Measurements from ENCODE around the gene ZNF213. TPM values are rescaled to one million over a fixed set of nuclear protein-coding genes. Genes with fewer than 3 reads are reported as not detected.
"Not testable (repeated sequence)": the region's sequence is repeated elsewhere in the genome, so short reads cannot be mapped to it uniquely, and the experiment has no call there.

ZNF213 gene
- total RNA-seq, 1 donor from 2014 or later, result 18.4 TPM

DNA sequence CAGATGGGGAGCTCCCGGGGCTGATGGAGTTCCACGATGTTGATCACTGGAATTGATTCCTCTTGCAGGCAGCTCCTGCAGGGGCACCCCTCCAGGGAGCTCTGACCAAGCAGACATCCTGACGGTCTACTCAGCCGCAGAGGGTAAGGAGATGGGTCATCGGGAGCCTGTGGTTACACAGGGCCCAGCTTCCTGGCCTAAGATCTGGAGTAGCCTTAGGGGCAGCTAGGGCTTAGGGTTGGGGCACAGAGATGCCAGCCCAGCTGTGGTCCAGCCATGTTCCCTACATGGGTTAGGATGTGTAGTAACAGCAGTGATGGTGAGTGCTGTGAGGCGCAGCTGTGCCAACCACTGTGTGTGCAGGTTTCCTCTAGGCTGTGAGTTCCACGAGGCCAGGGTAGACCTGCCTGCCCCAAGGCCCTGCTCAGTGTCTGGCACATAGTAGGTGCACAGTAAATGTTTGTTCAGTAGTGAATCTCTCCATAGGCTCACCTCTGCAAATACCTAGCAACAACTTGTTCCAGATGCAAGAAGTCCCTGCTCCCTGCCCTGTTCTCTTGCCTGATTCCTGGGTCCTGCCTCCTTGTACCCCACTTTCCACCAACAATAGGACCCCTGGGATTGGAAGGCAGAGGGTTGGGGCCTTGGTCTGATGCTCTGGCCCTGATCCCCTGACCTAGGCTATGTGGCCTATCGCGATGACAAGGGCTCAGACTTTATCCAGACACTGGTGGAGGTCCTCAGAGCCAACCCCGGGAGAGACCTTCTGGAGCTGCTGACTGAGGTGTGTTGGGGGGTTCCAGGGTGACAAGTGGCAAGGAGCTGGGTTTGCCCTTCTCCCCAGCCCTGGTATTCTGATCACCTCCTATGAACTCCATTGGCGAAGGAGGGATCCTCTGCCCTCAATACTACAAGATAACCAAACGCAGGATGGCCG, 13.7 kb downstream of the ZNF213 start:
- DNase-seq (ENCODE audit: low spot score), result no peak

GRCh38 chr16:3149193-3149530, 14.3 kb downstream of the ZNF213 start:
- no peak for DNase-seq (ENCODE audit: low spot score)

DNA sequence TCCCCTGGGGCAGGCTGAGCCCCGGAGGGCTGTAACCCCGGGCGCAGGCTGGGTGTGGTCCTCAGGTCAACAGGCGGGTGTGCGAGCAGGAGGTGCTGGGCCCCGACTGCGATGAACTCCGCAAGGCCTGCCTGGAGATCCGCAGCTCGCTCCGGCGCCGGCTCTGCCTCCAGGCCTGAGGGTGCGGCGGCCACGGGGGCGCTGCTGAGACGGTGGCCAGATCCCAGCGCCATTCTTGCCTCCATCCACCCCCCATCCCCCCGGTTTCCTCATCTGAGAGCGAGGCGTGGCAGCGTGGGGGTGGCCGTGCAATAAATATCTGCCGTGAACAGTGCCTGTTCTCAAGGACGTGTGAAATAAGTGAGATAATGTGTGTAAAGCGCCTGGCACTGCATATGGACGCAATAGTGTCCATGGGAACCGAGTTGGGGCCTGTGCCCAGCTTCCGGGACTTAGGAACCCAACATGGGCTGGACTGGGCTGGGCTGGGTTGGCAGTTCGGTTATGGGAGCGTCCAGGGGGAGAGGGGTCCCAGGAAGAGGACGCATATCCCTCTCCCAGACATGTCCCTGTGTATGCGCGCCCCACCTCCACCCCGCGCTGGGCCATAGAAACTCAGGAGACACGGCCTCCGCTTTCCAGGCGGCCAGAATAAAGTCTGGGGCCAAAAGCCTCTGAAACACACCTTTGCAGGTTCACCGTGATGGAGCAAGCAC, 15.0 kb downstream of the ZNF213 start:
- DNase-seq (ENCODE audit: low spot score), result peak; percentile 66

DNA sequence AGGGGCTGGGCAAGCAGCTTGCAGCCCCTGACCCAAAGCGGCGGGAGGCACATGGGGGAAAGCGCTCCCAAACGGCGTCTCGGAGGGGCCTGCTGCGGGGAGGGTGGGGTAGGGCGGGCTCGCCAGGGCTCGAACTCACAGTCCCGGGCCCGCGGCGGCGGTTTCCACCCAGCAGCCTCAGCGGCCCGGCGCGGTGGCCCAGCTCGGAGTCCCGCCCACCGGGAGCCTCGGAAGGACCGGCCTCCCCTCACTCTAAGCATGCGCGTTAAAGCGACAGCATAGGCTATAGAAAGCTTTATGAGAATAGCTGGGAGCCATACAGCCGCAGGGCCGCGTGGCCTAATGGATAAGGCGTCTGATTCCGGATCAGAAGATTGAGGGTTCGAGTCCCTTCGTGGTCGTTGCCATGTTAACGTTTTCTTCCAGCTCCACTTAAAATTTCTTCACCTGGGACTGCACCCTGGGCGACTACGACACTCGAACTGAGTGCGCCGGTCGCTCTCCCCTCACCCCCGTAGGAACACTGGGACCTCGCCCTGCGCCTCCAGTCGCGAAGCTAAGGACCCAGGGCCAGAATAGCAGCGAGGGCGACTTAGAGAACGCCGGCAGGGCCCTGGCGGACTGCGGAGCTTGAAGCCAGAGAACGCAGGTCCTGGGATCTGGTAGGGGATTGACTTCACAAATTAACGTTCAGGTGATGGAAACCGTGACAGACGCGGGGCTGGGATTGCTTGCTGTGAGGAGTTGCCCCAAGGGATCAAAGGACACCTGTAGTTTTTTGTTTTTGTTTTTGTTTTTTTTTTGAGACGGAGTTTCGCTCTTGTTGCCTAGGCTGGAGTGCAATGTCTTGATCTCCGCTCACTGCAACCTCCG, 15.8 kb downstream of the ZNF213 start:
- DNase-seq (ENCODE audit: low spot score), result peak; percentile 97

GRCh38 chr16:3152027-3152276, 17.1 kb downstream of the ZNF213 start:
- no peak for DNase-seq (ENCODE audit: low spot score)

DNA sequence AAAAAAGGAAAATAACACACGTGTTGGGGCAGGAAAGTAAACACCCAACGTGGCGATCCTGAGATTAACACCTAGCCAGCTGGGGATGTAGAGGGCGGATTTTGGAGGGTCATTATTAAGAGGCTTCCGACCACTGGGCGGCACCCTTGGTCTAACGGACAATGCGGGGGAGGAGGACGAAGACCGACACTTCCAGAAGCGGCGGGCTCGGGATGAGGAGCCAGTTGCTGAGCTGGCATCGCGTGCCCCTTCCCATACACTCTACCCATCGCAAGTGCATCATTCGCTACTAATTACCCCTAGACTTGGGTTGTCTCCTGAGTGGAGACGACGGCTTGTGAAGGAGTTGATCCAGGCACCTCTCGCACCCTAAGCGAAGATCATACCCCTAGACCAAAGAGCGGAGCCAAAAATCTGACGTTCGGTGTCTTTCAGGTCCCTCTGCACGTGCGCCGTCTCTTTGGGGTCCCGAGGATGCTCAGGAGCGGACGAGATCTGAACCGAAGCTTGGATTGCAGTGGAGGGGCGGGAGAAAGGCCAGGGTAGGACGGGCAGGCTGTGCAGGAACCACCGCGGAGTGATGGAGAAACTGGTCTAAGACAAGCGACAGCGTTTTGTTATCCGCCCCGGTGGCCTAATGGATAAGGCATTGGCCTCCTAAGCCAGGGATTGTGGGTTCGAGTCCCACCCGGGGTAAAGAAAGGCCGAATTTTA, 17.6 kb downstream of the ZNF213 start:
- peak; percentile 93 for DNase-seq (ENCODE audit: low spot score)

GRCh38 chr16:3152991-3153368, 18.2 kb downstream of the ZNF213 start:
- DNase-seq (ENCODE audit: low spot score), result no peak

DNA sequence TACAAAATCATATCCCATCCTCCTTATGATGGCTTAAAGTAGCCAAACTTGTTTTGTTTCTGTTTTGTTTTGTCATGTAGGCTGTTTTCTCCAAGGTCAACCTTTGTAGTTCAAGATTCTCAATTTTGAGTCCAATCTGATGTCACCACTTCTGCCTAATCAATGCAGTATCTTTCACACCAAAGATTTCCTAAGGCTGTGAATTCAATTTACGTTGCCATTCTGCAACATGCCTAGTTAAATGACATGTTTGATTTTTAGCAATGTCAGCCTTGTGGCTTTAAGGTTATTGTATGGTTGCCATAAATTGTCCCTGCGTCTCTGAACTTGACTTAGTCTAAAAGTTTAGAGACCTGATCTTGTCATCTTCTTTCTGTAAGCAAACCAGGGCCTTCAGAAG, 20.4 kb downstream of the ZNF213 start:
- no peak for DNase-seq (ENCODE audit: low spot score)

- no peak for DNase-seq (ENCODE audit: low spot score)
Observed at GRCh38 chr16:3155972-3156371, 21.1 kb downstream of the ZNF213 start.

DNA sequence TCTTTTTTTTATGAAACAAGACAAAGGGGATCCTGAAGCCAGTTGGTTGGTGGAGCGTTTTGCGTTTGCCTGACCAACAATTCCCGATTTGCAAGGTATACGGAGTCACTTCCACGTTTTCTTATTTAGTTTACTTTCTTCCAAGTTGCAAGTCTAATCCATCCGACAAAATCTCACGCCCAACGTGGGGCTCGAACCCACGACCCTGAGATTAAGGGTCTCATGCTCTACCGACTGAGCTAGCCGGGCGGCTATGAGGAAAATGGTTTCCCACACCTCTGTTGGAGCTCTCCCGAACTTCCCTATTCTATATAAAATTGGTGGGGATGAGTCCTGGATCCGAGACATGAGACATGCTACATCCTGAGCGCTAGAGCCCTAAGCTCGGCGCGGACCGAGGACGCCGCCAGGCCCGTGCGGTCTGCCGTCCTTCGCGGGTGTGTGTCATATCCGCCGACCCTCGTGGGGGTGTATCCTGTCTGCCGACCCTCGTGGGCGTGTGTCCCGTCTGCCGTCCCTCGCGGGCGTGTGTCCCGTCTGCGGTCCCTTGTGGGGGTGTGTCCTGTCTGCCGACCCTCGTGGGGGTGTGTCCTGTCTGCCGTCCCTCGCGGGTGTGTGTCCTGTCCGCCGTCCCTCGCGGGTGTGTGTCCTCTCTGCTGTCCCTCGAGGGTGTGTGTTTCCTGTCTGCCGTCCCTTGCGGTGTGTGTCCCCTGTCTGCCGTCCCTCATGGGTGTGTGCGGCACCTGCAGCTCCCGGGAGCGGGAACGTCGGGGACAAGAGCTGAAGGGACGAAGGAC, 22.6 kb downstream of the ZNF213 start:
- DNase-seq (ENCODE audit: low spot score), result peak; percentile 72

GRCh38 chr16:3158026-3158509, 23.2 kb downstream of the ZNF213 start:
- DNase-seq (ENCODE audit: low spot score), result no peak

DNA sequence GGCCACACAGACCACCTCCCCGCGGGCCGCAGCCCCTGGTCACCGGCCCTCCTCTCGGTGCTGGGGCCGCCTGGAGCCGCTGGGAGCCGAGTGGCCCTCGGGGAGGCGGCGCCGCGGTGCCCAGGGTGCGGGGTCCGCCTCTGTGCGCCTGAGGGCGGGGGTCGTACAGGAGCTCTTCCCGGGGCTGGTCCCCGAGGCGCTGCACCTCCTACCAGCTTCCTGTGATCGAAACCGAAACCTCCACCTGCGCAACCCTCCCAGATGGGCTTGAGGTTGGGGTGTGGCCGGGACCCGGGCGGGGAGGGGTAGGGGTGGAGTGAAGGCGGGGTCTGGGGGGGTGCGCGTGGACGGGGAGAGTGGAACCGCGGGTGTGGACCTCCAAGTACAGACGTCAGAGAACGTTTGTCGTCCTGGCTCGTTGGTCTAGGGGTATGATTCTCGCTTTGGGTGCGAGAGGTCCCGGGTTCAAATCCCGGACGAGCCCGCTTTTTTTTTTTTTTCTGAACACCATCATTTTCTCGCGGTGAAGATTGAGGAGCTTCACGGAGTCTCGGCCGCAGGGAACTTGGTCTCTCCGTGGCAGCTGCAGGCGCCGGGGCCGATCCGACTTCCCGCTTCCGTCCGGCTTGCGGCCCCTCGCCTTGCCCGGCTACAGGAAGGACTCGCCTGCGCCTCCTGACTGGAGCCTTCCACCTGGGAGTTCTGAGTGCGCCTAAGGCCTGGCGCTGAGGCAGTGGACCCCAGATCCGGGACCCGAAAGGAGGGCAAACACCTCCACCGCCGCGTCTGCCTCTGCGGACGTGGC, 23.9 kb downstream of the ZNF213 start:
- DNase-seq (ENCODE audit: low spot score), result peak; percentile 85

DNA sequence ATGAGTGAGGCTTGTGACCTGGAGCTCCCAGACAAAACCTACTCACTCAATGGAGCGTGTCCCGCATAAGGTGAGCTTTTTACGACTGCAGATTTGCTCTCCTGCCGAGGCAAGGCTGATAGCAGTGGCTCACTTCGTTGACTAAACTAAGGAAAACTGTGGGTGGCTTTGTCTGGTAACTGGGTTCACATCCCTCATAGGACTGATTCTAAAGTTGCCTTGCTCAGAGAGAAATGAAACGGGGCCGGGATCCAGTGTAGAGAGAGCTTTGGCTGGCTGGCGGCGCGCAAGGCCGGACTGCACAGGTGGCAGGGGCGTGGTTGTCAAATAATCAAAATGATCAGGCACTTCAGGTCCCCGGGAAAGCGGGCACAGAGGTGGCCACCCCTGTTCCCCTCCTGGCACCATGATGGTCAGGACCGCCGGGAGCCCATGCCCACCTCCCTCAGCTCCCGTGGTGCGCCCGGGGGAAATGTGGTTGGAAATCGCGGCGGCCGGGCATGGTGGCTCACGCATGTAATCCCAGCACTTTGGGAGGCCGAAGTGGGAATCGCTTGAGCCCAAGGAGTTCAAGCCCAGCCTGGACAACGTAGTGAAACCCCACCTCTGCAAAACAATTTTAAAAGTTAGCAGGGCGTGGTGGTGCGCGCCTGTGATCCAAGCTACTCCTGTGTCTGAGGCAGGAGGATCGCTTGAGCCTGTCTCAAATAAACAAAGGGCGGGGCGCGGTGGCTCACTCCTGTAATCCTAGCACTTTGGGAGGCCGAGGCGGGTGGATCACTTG, 26.6 kb downstream of the ZNF213 start:
- DNase-seq (ENCODE audit: low spot score), result no peak

- DNase-seq (ENCODE audit: low spot score), result no peak
Observed at GRCh38 chr16:3164121-3164991, 29.5 kb downstream of the ZNF213 start.

DNA sequence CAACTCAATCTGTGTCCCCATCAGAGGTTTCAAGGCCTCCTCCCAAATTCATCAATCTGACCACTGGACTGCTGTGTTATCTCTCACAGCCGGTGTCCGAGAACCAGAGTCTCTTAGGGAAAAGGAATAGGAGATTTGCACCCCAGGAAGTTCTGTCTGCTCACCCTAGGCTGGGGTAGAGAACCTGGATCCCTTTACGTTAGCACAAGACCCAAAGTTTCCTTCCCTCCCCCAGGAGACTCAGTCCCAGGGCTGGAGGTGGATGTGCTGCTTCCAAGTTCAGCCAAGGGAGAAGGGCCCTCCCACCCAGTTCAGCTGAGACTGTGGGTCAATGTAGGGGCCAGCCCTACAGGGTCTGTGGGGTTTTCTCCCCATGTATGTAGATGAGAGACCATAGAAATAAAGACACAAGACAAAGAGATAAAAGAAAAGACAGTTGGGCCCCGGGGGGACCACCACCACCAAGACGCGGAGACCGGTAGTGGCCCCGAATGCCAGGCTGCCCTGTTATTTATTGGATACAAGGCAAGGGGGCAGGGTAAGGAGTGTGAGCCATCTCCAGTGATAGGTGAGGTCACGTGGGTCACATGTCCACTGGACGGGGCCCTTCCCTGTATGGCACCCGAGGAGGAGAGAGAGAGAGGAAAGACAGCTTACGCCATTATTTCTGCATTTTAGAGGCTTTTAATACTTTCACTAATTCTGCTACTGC, 30.4 kb downstream of the ZNF213 start:
- DNase-seq (ENCODE audit: low spot score), result no peak

DNA sequence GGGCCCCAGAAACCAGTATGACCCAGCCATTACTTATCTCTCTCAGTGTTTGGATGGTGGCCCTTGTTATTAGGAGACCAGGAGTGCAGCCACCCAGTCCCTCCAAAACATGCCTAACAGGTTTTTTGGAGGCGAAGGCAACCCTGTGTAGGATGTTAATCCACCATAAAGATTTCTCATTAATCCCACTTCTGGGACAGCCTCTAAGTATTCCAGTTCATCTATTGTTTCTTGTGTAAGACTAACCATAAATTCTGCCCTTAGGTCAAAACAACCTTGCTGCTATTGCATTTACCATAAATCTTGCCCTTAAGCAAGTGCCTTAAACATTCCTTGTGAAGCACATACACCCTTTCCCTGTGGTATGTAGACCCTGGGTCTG, 31.7 kb downstream of the ZNF213 start:
- DNase-seq (ENCODE audit: low spot score), result no peak

DNA sequence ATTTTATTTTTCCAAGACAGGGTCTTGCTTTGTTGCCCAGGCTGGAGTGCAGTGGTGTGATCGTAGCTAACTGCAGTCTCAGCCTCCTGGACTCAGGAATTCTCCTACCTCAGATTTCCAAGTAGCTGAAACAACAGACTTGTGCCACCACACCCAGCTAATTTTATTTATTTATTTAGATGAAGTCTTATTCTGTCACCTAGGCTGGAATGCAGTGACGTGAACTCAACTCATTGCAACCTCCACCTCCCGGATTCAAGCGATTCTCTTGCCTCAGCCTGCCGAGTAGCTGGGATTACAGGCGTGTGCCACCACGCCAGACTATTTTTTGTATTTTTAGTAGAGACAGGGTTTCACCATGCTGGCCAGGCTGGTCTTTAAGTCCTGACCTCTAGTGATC, 33.9 kb downstream of the ZNF213 start:
- not testable (repeated sequence) for DNase-seq (ENCODE audit: low spot score)
